ENCODE measurements around the gene TM4SF5.

TM4SF5 gene

DNA sequence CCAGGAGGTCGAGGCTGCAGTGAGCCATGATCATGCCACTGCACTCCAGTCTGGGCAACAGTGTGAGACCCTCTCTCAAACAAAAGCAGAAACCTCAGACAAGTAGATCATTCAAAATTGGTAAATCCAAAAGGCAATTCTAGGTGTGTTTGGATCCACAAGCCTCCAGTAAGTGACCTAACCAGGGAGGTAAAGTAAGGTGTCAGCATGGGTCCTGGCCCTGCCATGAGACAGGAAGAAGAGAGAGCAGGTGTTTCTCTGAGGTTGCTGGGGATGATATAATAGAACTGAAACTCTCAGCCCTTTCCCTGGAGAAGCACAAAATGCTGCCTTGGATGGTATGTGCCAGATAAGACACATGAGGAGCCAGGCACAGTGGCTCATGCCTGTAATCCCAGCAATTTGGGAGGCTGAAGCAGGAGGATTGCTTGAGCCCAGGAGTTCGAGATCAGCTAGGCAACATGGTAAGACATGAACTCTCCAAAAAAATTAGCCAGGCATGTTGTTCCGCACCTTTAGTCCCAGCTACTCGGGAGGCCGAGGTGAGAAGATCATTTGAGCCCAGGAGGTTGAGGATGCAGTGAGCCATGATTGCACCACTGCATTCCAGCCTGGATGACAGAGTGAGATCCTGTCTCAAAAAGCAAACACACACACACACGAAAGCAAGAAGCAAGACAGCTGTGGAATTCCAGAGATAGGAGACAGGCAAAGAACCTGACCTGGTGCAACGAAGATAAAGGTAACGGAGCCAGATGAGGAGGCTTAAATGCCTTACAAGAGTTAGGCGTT is 6.5 kb downstream of the TM4SF5 start:
- Histone ChIP-seq H3K4me1 (ENCODE audit: control insufficient read depth, insufficient read depth, low read length, unreplicated experiment) (no peaks in the 10 kb centered on the region), H3K79me2 (ENCODE audit: control insufficient read depth, insufficient read depth, low read length, unreplicated experiment) (no peaks in the 10 kb centered on the region), H2AFZ (ENCODE audit: low read length, unreplicated experiment) (no peak overlapping the region), H3K36me3 (ENCODE audit: insufficient read depth, low read length) (no peaks in the 10 kb centered on the region), H3K27ac (ENCODE audit: low read depth, low read length) (no peak overlapping the region), H3K27me3 (ENCODE audit: insufficient read depth, low read length) (peaks cover 17% of the 10 kb centered on the region), H3K4me3 (ENCODE audit: low read depth, low read length) (no peak overlapping the region)

DNA sequence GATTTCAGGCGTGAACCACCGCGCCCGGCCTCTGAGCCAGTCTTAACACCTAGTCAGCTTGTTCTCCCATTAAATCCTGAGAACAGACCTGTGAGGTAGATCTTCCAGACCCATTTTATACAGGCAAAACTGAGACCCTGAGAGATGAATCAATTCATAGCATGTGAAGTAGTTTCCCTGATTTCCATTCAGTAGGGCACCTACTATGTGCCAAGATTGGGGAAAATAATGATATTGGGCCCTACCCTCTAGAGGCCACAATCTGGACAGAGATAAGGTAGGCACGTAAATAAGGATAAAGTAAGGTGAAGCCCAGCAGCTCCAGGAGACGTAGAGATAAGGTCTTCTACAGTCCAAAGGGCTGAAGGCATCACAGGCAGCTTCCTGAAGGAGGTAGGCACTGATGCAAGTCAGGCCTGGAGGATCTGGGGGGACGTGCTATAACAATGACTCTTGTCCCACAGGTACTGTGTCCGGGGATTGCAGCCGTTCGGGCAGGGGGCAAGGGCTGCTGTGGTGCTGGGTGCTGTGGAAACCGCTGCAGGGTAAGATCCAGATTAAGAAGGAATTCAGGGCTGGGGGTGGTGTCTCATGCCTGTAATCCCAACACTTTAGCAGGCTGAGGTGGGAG is 8.8 kb downstream of the TM4SF5 start:
- no peak overlapping the region for H3K27ac ChIP-seq (ENCODE audit: low read depth, low read length)

DNA sequence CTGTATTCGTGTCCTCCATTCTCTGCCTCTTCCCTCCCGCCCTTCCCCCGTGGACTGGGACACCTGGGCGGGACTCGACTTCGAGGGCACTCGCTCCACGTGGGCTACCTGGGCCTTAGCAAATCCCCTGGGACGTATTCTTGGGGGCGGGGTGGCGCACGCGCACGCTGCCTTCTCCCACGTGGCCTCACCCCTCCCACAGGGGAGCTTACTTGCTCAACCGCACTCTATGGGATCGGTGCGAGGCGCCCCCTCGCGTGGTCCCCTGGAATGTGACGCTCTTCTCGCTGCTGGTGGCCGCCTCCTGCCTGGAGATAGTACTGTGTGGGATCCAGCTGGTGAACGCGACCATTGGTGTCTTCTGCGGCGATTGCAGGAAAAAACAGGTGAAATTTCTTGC is 11.0 kb downstream of the TM4SF5 start:
- Histone ChIP-seq H3K36me3 (ENCODE audit: insufficient read depth, low read length) (no peaks in the 10 kb centered on the region), H3K27me3 (ENCODE audit: insufficient read depth, low read length) (peaks cover 20% of the 10 kb centered on the region), H3K79me2 (ENCODE audit: control insufficient read depth, insufficient read depth, low read length, unreplicated experiment) (no peaks in the 10 kb centered on the region), H2AFZ (ENCODE audit: low read length, unreplicated experiment) (no peak overlapping the region), H3K27ac (ENCODE audit: low read depth, low read length) (no peak overlapping the region), H3K4me3 (ENCODE audit: low read depth, low read length) (no peak overlapping the region), H3K4me1 (ENCODE audit: control insufficient read depth, insufficient read depth, low read length, unreplicated experiment) (peaks cover 17% of the 10 kb centered on the region)

More for the DNA sequence above, 8.8 kb downstream of the TM4SF5 start:
- Histone ChIP-seq H3K79me2 (ENCODE audit: control insufficient read depth, insufficient read depth, low read length, unreplicated experiment) (no peaks in the 10 kb centered on the region), H3K4me3 (ENCODE audit: low read depth, low read length) (no peak overlapping the region), H3K4me1 (ENCODE audit: control insufficient read depth, insufficient read depth, low read length, unreplicated experiment) (peaks cover under 1% of the 10 kb centered on the region), H3K27me3 (ENCODE audit: insufficient read depth, low read length) (peaks cover 16% of the 10 kb centered on the region), H2AFZ (ENCODE audit: low read length, unreplicated experiment) (no peak overlapping the region), H3K36me3 (ENCODE audit: insufficient read depth, low read length) (no peaks in the 10 kb centered on the region)

DNA sequence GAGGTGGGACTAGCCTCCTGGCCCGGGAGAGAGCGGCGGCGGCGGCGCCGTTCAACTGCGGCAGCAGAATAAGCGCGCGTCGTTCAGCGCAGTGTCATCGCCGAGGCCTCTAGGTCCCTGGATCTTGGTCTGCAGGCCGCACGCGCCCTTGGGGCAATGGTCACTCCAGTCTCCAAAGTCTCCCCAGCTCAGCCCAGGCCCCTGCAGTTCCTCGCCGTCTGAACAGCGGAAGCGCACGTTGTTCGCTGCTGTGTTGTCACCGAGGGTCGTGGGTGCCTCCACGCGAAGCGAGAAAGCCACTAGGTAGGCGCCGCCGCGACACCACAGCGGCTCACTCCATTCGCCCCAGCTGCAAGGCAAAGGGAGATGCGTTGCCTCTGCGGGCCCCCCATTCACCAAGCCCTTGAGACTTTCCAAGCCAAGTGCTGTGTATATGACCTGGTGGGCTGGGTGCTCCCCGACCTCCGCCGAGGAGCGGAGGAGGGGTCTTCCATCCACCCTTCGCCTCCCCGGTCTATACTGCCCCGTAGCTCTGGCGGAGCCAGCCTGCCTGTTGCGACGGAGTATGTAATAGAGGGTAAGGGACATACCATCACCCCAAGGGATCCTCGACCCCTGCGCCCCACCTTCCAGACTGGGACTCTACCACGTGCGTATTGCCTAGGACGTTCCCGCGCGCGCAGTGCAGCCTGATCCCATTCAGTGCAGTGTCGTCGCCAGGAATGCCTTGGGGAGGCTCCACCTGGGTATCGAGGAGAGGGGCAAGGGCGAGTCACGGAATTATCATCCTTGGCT is 13.8 kb downstream of the TM4SF5 start:
- Histone ChIP-seq H3K27ac (ENCODE audit: low read depth, low read length) (no peak overlapping the region), H3K79me2 (ENCODE audit: control insufficient read depth, insufficient read depth, low read length, unreplicated experiment) (peaks cover 7% of the 10 kb centered on the region), H3K36me3 (ENCODE audit: insufficient read depth, low read length) (no peaks in the 10 kb centered on the region), H3K4me3 (ENCODE audit: low read depth, low read length) (peak overlapping the region; percentile 48), H3K4me1 (ENCODE audit: control insufficient read depth, insufficient read depth, low read length, unreplicated experiment) (peaks cover 33% of the 10 kb centered on the region), H2AFZ (ENCODE audit: low read length, unreplicated experiment) (peak overlapping the region; percentile 44), H3K27me3 (ENCODE audit: insufficient read depth, low read length) (peaks cover 13% of the 10 kb centered on the region)

DNA sequence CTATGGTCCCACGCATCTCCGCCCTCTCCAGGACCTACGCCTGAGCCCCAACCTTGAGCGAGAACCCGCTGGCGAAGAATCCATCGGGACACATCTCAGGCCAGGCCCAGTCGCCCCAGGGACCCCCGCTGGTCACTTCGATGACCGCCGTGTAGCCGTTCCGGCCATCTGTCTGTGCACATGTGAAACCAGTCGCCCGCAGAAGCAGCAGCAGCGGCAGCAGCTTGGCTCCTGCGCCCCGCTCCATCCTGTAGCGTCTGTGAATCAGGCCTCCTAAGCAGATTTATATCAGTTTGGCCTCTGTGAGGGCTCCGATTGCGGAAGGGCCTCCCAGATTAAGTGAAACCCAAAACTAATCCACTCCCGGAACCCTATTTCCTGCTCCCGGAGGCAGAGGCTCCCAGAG is 14.4 kb downstream of the TM4SF5 start, which contains the start of gene VMO1:
Gene VMO1, minus strand, starts transcription at position 259 of the 406 bp plus-strand sequence. Its CDS starts 12 bp downstream, at position 247.
- Histone ChIP-seq H3K27ac (ENCODE audit: low read depth, low read length) (peak within 1 kb of the TSS; percentile 77; the same call in 1 of the 2 replicates), H2AFZ (ENCODE audit: low read length, unreplicated experiment) (peak within 1 kb of the TSS; percentile 44), H3K36me3 (ENCODE audit: insufficient read depth, low read length) (no peaks in the 10 kb centered on the region), H3K4me3 (ENCODE audit: low read depth, low read length) (peak within 1 kb of the TSS; percentile 48), H3K4me1 (ENCODE audit: control insufficient read depth, insufficient read depth, low read length, unreplicated experiment) (peaks cover 36% of the 10 kb centered on the region), H3K79me2 (ENCODE audit: control insufficient read depth, insufficient read depth, low read length, unreplicated experiment) (peaks cover 7% of the 10 kb centered on the region), H3K27me3 (ENCODE audit: insufficient read depth, low read length) (peaks cover 11% of the 10 kb centered on the region)

DNA sequence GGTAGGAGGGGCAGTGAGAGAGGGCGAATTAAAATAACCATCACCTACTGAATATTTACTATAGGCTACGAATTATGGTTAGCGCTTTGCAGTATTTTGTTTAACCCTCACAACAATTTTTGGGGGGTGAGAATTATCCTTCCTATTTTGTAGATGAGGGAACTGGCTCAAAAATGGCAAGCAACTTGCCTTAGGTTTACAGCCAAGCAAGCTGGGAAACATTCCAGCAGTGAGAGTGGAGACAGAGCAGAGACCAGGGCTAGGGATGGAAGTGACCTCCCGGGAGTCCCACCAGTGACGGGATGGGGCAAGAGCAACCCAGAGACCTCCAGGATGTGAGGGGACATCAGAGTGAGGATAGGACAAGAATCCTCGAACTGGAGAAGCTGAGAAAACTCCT is 14.8 kb downstream of the TM4SF5 start:
- H3K27ac ChIP-seq (ENCODE audit: low read depth, low read length), result no peak overlapping the region

DNA sequence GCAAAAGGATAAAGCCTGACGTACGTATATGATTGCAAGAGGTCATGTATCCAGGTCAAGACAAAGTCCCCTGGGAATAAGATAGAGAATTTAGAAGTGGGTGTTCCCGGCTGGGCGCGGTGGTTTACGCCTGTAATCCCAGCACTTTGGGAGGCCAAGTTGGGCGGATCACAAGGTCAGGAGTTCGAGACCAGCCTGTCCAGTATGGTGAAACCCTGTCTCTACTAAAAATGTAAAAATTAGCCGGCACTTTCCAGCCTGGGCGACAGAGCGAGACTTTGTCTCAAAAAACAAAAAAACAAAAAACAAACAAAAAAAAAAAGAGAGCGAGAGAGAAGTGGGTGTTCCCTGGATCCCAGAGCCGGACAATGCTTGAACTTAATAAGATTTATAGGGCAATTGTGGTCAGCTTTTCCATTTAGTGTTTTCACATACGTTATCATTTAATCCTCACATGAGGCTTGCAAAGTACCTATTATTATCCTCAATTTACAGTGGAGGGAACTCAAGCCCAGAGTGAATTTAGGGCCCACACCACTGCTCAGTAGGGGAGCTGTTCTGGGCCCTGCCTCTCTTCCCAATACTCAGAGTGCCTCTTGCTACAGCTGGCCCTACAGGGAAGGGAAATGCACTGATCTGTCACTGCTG is 16.6 kb downstream of the TM4SF5 start:
- peaks cover 36% of the 10 kb centered on the region for H3K4me1 ChIP-seq (ENCODE audit: control insufficient read depth, insufficient read depth, low read length, unreplicated experiment)
- peaks cover 11% of the 10 kb centered on the region for H3K27me3 ChIP-seq (ENCODE audit: insufficient read depth, low read length)
- H3K4me3 ChIP-seq (ENCODE audit: low read depth, low read length), result peak overlapping the region; percentile 98
- H3K79me2 ChIP-seq (ENCODE audit: control insufficient read depth, insufficient read depth, low read length, unreplicated experiment), result peaks cover 7% of the 10 kb centered on the region
- no peak overlapping the region for H2AFZ ChIP-seq (ENCODE audit: low read length, unreplicated experiment)
- H3K27ac ChIP-seq (ENCODE audit: low read depth, low read length), result peak overlapping the region; percentile 78
- H3K36me3 ChIP-seq (ENCODE audit: insufficient read depth, low read length), result no peaks in the 10 kb centered on the region

More for the DNA sequence above, 14.8 kb downstream of the TM4SF5 start:
- H3K36me3 ChIP-seq (ENCODE audit: insufficient read depth, low read length), result no peaks in the 10 kb centered on the region
- H3K79me2 ChIP-seq (ENCODE audit: control insufficient read depth, insufficient read depth, low read length, unreplicated experiment), result peaks cover 7% of the 10 kb centered on the region
- peaks cover 36% of the 10 kb centered on the region for H3K4me1 ChIP-seq (ENCODE audit: control insufficient read depth, insufficient read depth, low read length, unreplicated experiment)
- peak overlapping the region; percentile 44 for H2AFZ ChIP-seq (ENCODE audit: low read length, unreplicated experiment)
- H3K4me3 ChIP-seq (ENCODE audit: low read depth, low read length), result peak overlapping the region; percentile 48
- H3K27me3 ChIP-seq (ENCODE audit: insufficient read depth, low read length), result peaks cover 11% of the 10 kb centered on the region

DNA sequence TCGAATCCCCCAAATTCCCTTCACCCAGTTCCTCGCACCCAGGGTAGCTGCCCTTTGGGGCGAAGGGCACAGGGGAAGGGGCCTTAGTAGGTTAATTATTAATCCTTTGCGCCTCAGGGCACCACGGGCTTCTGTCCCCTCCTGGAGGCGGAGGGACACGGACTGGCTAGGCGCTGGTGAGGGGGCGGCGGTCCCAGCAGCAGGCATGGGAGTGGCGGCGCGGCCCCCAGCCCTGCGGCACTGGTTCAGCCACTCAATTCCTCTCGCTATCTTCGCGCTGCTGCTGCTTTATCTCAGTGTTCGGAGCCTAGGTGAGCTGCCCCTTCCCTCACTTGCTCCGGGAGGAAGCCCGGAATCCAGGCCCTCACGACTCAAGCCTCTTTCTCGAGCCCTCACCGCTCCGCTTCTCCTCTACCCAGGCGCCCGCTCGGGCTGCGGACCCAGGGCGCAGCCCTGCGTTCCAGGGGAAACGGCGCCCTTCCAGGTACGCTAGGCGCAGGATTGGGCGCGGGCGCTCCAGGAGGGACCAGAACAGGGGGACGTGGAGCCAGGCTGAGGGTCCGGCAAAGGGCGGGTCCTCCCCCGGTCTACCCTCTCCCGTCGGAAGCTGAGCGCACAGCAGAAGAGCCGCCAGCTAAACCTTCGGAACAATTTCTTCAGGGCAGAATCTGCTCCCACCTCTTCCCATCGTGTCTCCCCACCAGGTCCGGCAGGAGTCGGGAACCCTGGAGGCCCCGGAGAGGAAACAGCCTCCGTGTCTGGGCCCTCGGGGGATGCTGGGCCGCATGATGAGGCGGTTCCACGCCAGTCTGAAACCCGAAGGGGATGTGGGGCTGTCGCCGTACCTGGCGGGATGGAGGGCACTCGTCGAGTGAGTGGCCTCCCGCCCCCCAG is 17.4 kb downstream of the TM4SF5 start, which contains the start of gene GLTPD2:
Gene GLTPD2, plus strand, starts transcription at position 158 of the 894 bp plus-strand sequence. Its CDS starts 48 bp downstream, at position 206.
- H2AFZ ChIP-seq (ENCODE audit: low read length, unreplicated experiment), result peak within 1 kb of the TSS; percentile 39
- peaks cover 7% of the 10 kb centered on the region for H3K79me2 ChIP-seq (ENCODE audit: control insufficient read depth, insufficient read depth, low read length, unreplicated experiment)
- H3K4me1 ChIP-seq (ENCODE audit: control insufficient read depth, insufficient read depth, low read length, unreplicated experiment), result peaks cover 36% of the 10 kb centered on the region
- H3K27me3 ChIP-seq (ENCODE audit: insufficient read depth, low read length), result peaks cover 7% of the 10 kb centered on the region
- peak within 1 kb of the TSS; percentile 98 for H3K4me3 ChIP-seq (ENCODE audit: low read depth, low read length)
- no peaks in the 10 kb centered on the region for H3K36me3 ChIP-seq (ENCODE audit: insufficient read depth, low read length)
- H3K27ac ChIP-seq (ENCODE audit: low read depth, low read length), result peak within 1 kb of the TSS; percentile 85

DNA sequence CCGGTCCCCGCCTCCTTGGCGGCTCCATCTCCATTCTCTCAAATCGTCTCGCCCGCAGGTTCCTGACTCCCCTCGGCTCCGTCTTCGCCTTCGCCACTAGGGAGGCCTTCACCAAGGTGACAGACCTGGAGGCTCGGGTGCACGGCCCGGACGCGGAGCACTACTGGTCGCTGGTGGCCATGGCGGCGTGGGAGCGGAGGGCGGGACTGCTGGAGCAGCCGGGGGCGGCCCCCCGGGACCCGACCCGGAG is 17.9 kb downstream of the TM4SF5 start:
- peaks cover 7% of the 10 kb centered on the region for H3K79me2 ChIP-seq (ENCODE audit: control insufficient read depth, insufficient read depth, low read length, unreplicated experiment)
- peak overlapping the region; percentile 85 for H3K27ac ChIP-seq (ENCODE audit: low read depth, low read length)
- peaks cover 36% of the 10 kb centered on the region for H3K4me1 ChIP-seq (ENCODE audit: control insufficient read depth, insufficient read depth, low read length, unreplicated experiment)
- peak overlapping the region; percentile 98 for H3K4me3 ChIP-seq (ENCODE audit: low read depth, low read length)
- H2AFZ ChIP-seq (ENCODE audit: low read length, unreplicated experiment), result peak overlapping the region; percentile 39
- H3K36me3 ChIP-seq (ENCODE audit: insufficient read depth, low read length), result no peaks in the 10 kb centered on the region
- H3K27me3 ChIP-seq (ENCODE audit: insufficient read depth, low read length), result peaks cover 7% of the 10 kb centered on the region
